Peyer's patch (tissue), 4 donors: ENCODE measurements around the gene ACLY.

Experiments
- POLR2A ChIP-seq, 2 donors: fragments of 450-650 bp; IDR thresholded peaks; one replicate each; pipeline ENCODE4 v1.5.1; 2017; ENCODE audit warnings: antibody characterized with exemption in 2 of 2, mild to moderate bottlenecking in 2 of 2, moderate library complexity in 2 of 2
- TF ChIP-seq, protein P1 (sequence below), 6 experiments: fragments of 450-650 bp in 4 of 6; fragments of 200-600 bp in 2 of 6; sonication (generic) in 1 of 6; IDR thresholded peaks; one replicate each; pipeline ENCODE4 v1.5.1; 2017 to 2019; ENCODE audit warnings: antibody characterized with exemption in 6 of 6, mild to moderate bottlenecking in 3 of 6, moderate library complexity in 1 of 6

DNA sequence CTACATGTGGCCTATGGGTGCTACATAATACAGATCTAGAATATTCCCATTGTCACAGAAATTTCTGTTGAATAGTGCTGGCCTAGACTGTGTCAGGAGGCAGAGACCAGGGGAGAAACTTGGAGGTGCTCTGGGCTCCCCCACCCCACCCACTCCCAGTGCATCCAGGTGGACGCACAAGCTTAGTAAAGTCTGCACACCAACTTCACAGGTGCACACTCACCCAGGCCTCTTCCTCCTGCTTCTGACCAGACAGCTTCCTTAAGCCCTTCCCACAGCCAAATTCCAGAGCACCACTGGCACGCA, 40.2 kb upstream of the ACLY start:
- TF ChIP-seq, protein P1, sequence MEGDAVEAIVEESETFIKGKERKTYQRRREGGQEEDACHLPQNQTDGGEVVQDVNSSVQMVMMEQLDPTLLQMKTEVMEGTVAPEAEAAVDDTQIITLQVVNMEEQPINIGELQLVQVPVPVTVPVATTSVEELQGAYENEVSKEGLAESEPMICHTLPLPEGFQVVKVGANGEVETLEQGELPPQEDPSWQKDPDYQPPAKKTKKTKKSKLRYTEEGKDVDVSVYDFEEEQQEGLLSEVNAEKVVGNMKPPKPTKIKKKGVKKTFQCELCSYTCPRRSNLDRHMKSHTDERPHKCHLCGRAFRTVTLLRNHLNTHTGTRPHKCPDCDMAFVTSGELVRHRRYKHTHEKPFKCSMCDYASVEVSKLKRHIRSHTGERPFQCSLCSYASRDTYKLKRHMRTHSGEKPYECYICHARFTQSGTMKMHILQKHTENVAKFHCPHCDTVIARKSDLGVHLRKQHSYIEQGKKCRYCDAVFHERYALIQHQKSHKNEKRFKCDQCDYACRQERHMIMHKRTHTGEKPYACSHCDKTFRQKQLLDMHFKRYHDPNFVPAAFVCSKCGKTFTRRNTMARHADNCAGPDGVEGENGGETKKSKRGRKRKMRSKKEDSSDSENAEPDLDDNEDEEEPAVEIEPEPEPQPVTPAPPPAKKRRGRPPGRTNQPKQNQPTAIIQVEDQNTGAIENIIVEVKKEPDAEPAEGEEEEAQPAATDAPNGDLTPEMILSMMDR (IDR thresholded peaks at IDR 0.05), result no peak
- TF ChIP-seq POLR2A (IDR thresholded peaks at IDR 0.05), result no peak
